IMR-90 (cell line): ENCODE data around the gene EBF4. TPM values are rescaled to one million over a fixed set of nuclear protein-coding genes. Genes with fewer than 3 reads are reported as not detected.

Experiments
- ATAC-seq: fragments of 200-7000 bp; cut with Tn5 transposase; 2 replicates; pipeline ENCODE4 v1.9.1; 2020; ENCODE audit warnings: low read depth, mild to moderate bottlenecking, moderate library complexity
- BruUV-seq: library from RNA; stranded (reverse); fragments of 400-500 nt; replicated peaks from 2 replicates; lab custom pipeline; 2021; lab: Mats Ljungman, UMichigan
- CTCF ChIA-PET: fragments of 300-600 bp; formaldehyde crosslinking; extraction: SDS; loops from one replicate; lab custom pipeline; 2021; ENCODE audit warnings: antibody characterized with exemption; lab: Yijun Ruan, JAX
- POLR2A ChIA-PET: fragments of 300-600 bp; sonication (Branson Sonifier 250); formaldehyde crosslinking; loops from one replicate; lab custom pipeline; 2022; ENCODE audit warnings: antibody characterized with exemption; ENCODE audit not compliant: unreplicated experiment; lab: Charles Lee
- DNase-seq: peaks from one replicate; pipeline ENCODE4 v3.0.0; 2013
- H2AFZ ChIP-seq: replicated peaks from 2 replicates; pipeline ENCODE3; 2013; ENCODE audit warnings: low read length, mild to moderate bottlenecking; ENCODE audit not compliant: poor library complexity
- H2AK5ac ChIP-seq: 2 replicates; pipeline ENCODE4 v1.6.1; 2013; ENCODE audit warnings: low read depth, low read length, inconsistent platforms
- H2AK9ac ChIP-seq: replicated peaks from 2 replicates; pipeline ENCODE3; 2013; ENCODE audit warnings: mild to moderate bottlenecking, low read depth, low read length, moderate library complexity; ENCODE audit not compliant: poor library complexity
- H2BK120ac ChIP-seq: 2 replicates; pipeline ENCODE4 v1.6.1; 2013; ENCODE audit warnings: low read depth, low read length, inconsistent platforms
- H2BK15ac ChIP-seq: 3 replicates; pipeline ENCODE4 v1.6.1; 2013; ENCODE audit warnings: low read depth, low read length, inconsistent platforms
- H2BK20ac ChIP-seq: 2 replicates; pipeline ENCODE4 v1.6.1; 2013; ENCODE audit warnings: low read depth, mild to moderate bottlenecking, inconsistent platforms, low read length, moderate library complexity
- H2BK5ac ChIP-seq: 2 replicates; pipeline ENCODE4 v1.6.1; 2013; ENCODE audit warnings: mild to moderate bottlenecking, low read depth, low read length, inconsistent platforms; ENCODE audit not compliant: poor library complexity, severe bottlenecking
- H3K14ac ChIP-seq: replicated peaks from 2 replicates; pipeline ENCODE4 v1.6.1; 2013; ENCODE audit warnings: low read depth, low read length, inconsistent platforms
- H3K18ac ChIP-seq: 2 replicates; pipeline ENCODE4 v1.6.1; 2013; ENCODE audit warnings: low read depth, low read length, control low read depth
- H3K23ac ChIP-seq: 2 replicates; pipeline ENCODE4 v1.6.1; 2013; ENCODE audit warnings: low read depth, low read length, inconsistent platforms
- H3K27ac ChIP-seq: 2 replicates; pipeline ENCODE4 v1.5.1; 2013; ENCODE audit warnings: mild to moderate bottlenecking, control low read depth, low read length; ENCODE audit not compliant: insufficient read depth
- H3K27me3 ChIP-seq: 2 replicates; pipeline ENCODE4 v1.6.1; 2013; ENCODE audit warnings: low read length; ENCODE audit not compliant: control insufficient read depth, insufficient read depth
- H3K36me3 ChIP-seq: 2 replicates; pipeline ENCODE4 v1.6.1; 2013; ENCODE audit warnings: low read length, mixed read lengths; ENCODE audit not compliant: control insufficient read depth, insufficient read depth
- H3K4ac ChIP-seq: 2 replicates; pipeline ENCODE4 v1.6.1; 2013; ENCODE audit warnings: low read depth, low read length, inconsistent platforms
- H3K4me1 ChIP-seq: 2 replicates; pipeline ENCODE4 v1.6.1; 2013; ENCODE audit warnings: low read length, mixed read lengths; ENCODE audit not compliant: control insufficient read depth, insufficient read depth
- H3K4me2 ChIP-seq: 2 replicates; pipeline ENCODE4 v1.6.1; 2013; ENCODE audit warnings: low read depth, mild to moderate bottlenecking, control low read depth, low read length, moderate library complexity
- H3K4me3 ChIP-seq: 2 replicates; pipeline ENCODE4 v1.5.1; 2013; ENCODE audit warnings: low read depth, mild to moderate bottlenecking, control low read depth, low read length, moderate library complexity; ENCODE audit not compliant: insufficient read depth
- H3K56ac ChIP-seq: 2 replicates; pipeline ENCODE4 v1.6.1; 2013; ENCODE audit warnings: low read length, inconsistent platforms; ENCODE audit not compliant: insufficient read depth; ENCODE audit errors: extremely low read depth
- H3K79me1 ChIP-seq, 2 experiments: 2 replicates each; pipeline ENCODE4 v1.6.1; 2013; ENCODE audit warnings: low read length in 2 of 2, inconsistent platforms in 1 of 2, low read depth in 1 of 2
- H3K9ac ChIP-seq: 2 replicates; pipeline ENCODE4 v1.6.1; 2013; ENCODE audit warnings: low read depth, low read length, control low read depth
- H3K9me1 ChIP-seq: 2 replicates; pipeline ENCODE4 v1.6.1; 2013; ENCODE audit warnings: low read length, inconsistent platforms; ENCODE audit not compliant: insufficient read depth
- H3K9me3 ChIP-seq: 2 replicates; pipeline ENCODE4 v1.6.1; 2013; ENCODE audit warnings: low read length; ENCODE audit not compliant: control insufficient read depth, insufficient read depth
- H4K20me1 ChIP-seq: 2 replicates; pipeline ENCODE4 v1.6.1; 2013; ENCODE audit warnings: low read length, inconsistent platforms; ENCODE audit not compliant: insufficient read depth
- H4K5ac ChIP-seq: 2 replicates; pipeline ENCODE4 v1.6.1; 2013; ENCODE audit warnings: mild to moderate bottlenecking, low read depth, low read length, control low read depth
- H4K8ac ChIP-seq, 2 experiments: 2 replicates each; pipeline ENCODE4 v1.6.1; 2013; ENCODE audit warnings: low read depth in 2 of 2, low read length in 2 of 2, control low read depth in 1 of 2, inconsistent platforms in 1 of 2
- H4K91ac ChIP-seq: 2 replicates; pipeline ENCODE4 v1.6.1; 2013; ENCODE audit warnings: low read depth, low read length, inconsistent platforms; ENCODE audit not compliant: insufficient read depth
- BHLHE40 ChIP-seq: fragments of 150-350 bp; IDR thresholded peaks from 2 replicates; pipeline ENCODE4 v1.6.1; 2016; ENCODE audit warnings: mild to moderate bottlenecking, low read depth, low read length
- WGBS, 2 experiments: methylation state at CpG; one replicate each; pipeline versions ENCODE4 v1.1.5 to v1.1.7; 2013; ENCODE audit warnings: missing lambda C conversion rate in 2 of 2; ENCODE audit not compliant: insufficient read length in 1 of 2; ENCODE audit errors: extremely low coverage in 2 of 2; 5-methylcytosine and 5-hydroxymethylcytosine counted together
- dilution Hi-C: fragments of 300-500 bp; cut with HindIII; formaldehyde crosslinking; loops from one replicate; pipeline ENCODE4 v1.14.3; 2018; ENCODE audit warnings: low sequenced_read_pairs; ENCODE audit not compliant: unreplicated experiment
- in situ Hi-C: fragments of 300-500 bp; cut with MboI; formaldehyde crosslinking; loops from 3 replicates; pipeline ENCODE4 v1.14.3; 2019; ENCODE audit warnings: low sequenced_read_pairs, inconsistent platforms, mixed read lengths
- intact Hi-C: fragments of 100-400 bp; cut with micrococcal nuclease; formaldehyde crosslinking; loops from 2 replicates; pipeline ENCODE4 v1.10.0; 2022
- polyA plus RNA-seq, 3 experiments: library from polyadenylated mRNA; depleted of rRNA; stranded (reverse); fragments of >200 nt; gene quantifications; 2 replicates each; pipeline ENCODE4 v1.2.3, GENCODE V29; 2012; ENCODE audit warnings: low replicate concordance in 1 of 3
- total RNA-seq: library from RNA; depleted of rRNA; stranded (reverse); fragments of >200 nt; gene quantifications from 2 replicates; pipeline ENCODE4 v1.2.3, GENCODE V29; 2012
- TF ChIP-seq, protein P1 (sequence below): conservative IDR thresholded peaks from 2 replicates; pipeline ENCODE4 v1.5.1; 2012; ENCODE audit warnings: mild to moderate bottlenecking, low read depth, low read length, improper control_type of control experiment

The EBF4 gene
- total and polyA plus RNA-seq, 2 of the 4 experiments (the other 2 are of a cell fraction): 0.18 to 1.1 TPM

DNA sequence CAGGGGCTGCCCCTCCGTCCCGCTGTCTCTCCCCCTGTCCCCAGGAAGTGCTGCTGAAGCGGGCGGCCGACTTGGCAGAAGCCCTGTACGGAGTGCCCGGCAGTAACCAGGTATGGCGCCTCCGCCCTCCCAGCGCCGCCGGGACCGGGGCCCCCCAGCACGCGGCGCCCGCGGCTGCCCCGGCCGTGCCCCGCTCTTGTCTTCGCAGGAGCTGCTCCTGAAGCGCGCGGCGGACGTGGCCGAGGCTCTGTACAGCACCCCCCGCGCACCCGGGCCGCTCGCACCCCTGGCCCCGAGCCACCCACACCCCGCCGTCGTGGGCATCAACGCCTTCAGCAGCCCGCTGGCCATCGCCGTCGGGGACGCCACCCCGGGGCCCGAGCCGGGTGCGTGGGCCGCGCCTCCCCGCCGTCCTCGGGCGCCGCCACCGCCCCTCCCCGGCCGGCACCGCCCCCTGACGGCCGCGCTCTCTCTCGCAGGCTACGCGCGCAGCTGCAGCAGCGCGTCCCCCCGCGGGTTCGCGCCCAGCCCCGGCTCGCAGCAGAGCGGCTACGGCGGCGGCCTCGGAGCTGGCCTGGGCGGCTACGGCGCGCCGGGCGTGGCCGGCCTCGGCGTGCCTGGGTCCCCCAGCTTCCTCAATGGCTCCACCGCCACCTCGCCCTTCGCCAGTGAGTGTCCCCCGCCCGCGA, 59.4 kb downstream of the EBF4 start:
- Histone ChIP-seq H4K20me1 (no peaks in the 10 kb centered on the region), H4K5ac (no peak overlapping the region), H3K18ac (no peak overlapping the region), H3K27ac (no peak overlapping the region), H3K56ac (no peak overlapping the region), H3K79me1 (no peaks in the 10 kb centered on the region), H2AK5ac (no peak overlapping the region), H3K9me1 (no peaks in the 10 kb centered on the region), H3K23ac (no peak overlapping the region), H4K91ac (no peak overlapping the region), H2BK20ac (no peak overlapping the region), H3K27me3 (peaks cover 60% of the 10 kb centered on the region), H3K4me2 (peak overlapping the region; percentile 67), H3K4me3 (peak overlapping the region; percentile 30), H2AK9ac (peak overlapping the region; percentile 11), H3K14ac (no peak overlapping the region), H3K4ac (no peak overlapping the region), H3K36me3 (no peaks in the 10 kb centered on the region), H3K9me3 (no peaks in the 10 kb centered on the region), H2BK5ac (no peak overlapping the region), H3K4me1 (peaks cover 8% of the 10 kb centered on the region; the same call in 1 of the 2 replicates), H2BK15ac (no peak overlapping the region), H2BK120ac (no peak overlapping the region), H3K9ac (no peak overlapping the region), H2AFZ (peak overlapping the region; percentile 87), H4K8ac (no peak overlapping the region)
- CTCF ChIA-PET: interaction anchor here (1.1 kb wide), 1 partner anchor 97 kb away, joined by 4 read pairs; no protein-coding TSS in a partner anchor
- no TSS peak for BruUV-seq
- POLR2A ChIA-PET: no interaction called here
- ATAC-seq: peak; percentile 55
- no peak for DNase-seq
- intact Hi-C loops: no loop called here
- dilution Hi-C loops: no loop called here
- 1% methylated on average over 25 of the region's 93 CpGs; no CpG with 5 or more reads in 1 of the 2 experiments for WGBS, 2 experiments
- TF ChIP-seq BHLHE40: no peak
- TF ChIP-seq, protein P1, sequence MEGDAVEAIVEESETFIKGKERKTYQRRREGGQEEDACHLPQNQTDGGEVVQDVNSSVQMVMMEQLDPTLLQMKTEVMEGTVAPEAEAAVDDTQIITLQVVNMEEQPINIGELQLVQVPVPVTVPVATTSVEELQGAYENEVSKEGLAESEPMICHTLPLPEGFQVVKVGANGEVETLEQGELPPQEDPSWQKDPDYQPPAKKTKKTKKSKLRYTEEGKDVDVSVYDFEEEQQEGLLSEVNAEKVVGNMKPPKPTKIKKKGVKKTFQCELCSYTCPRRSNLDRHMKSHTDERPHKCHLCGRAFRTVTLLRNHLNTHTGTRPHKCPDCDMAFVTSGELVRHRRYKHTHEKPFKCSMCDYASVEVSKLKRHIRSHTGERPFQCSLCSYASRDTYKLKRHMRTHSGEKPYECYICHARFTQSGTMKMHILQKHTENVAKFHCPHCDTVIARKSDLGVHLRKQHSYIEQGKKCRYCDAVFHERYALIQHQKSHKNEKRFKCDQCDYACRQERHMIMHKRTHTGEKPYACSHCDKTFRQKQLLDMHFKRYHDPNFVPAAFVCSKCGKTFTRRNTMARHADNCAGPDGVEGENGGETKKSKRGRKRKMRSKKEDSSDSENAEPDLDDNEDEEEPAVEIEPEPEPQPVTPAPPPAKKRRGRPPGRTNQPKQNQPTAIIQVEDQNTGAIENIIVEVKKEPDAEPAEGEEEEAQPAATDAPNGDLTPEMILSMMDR: peak; percentile 23; the same call in 1 of the 2 replicates
- in situ Hi-C loops: loop anchor here (5.0 to 10.0 kb wide), 2 partner anchors 100 to 243 kb away; no protein-coding TSS in a partner anchor
